Ovary (tissue), 9 donors: ENCODE results near the gene MED15. TPM values are rescaled to one million over a fixed set of nuclear protein-coding genes. Genes with fewer than 3 reads are reported as not detected.

Experiments used
- DNase-seq, 5 donors: peaks; one replicate each; pipeline ENCODE4 v3.0.0-alpha.2; 2019 to 2020
- H3K27ac ChIP-seq, 2 donors: fragments of 200-600 bp; one replicate each; pipeline versions ENCODE4 v1.5.1 to v1.8.0; 2019 to 2022
- H3K27me3 ChIP-seq: fragments of 200-600 bp; one replicate; pipeline ENCODE4 v1.8.0; 2022
- H3K36me3 ChIP-seq: fragments of 200-600 bp; sonication (generic); one replicate; pipeline ENCODE4 v1.5.1; 2019
- H3K4me1 ChIP-seq: one replicate; pipeline ENCODE4 v1.8.1; 2013; ENCODE audit warnings: mild to moderate bottlenecking, moderate library complexity; ENCODE audit not compliant: insufficient read depth
- H3K4me3 ChIP-seq: fragments of 200-600 bp; sonication (generic); one replicate; pipeline ENCODE4 v1.5.1; 2017
- H3K9me3 ChIP-seq, 2 donors: fragments of 200-600 bp in 1 of 2; sonication (generic) in 1 of 2; one replicate each; pipeline versions ENCODE4 v1.5.1 to v1.8.1; 2013 to 2019; ENCODE audit warnings: mild to moderate bottlenecking in 1 of 2, moderate library complexity in 1 of 2
- EP300 ChIP-seq: sonication (generic); formaldehyde crosslinking; IDR thresholded peaks from one replicate; pipeline ENCODE4 v1.6.1; 2017; ENCODE audit warnings: antibody characterized with exemption
- POLR2A ChIP-seq: fragments of 450-650 bp; IDR thresholded peaks from one replicate; pipeline ENCODE4 v1.6.1; 2017; ENCODE audit warnings: antibody characterized with exemption, mild to moderate bottlenecking, moderate library complexity
- WGBS, 3 donors: extraction: QIAGEN DNeasy Blood & Tissue Kit in 1 of 3; methylation state at CpG; one replicate each; pipeline versions ENCODE4 v1.1.5 to v1.1.7; 2013 to 2017; 5-methylcytosine and 5-hydroxymethylcytosine counted together
- intact Hi-C, 4 donors: fragments of 100-400 bp; cut with DNase I; formaldehyde crosslinking; loops; one replicate each; pipeline versions ENCODE4 v1.11.0 to v1.15.1; 2022 to 2023
- polyA plus RNA-seq, 2 donors: library from polyadenylated mRNA; stranded (reverse); fragments of 200-250 nt in 1 of 2; fragments of 350-450 nt in 1 of 2; fragmentation: Illumina TruSeq in 1 of 2; extraction: RNeasy Lipid Tissue Mini Kit (QIAGEN cat#74804) in 1 of 2; gene quantifications; one replicate each; pipeline ENCODE4 v1.2.3, GENCODE V29; 2013 to 2014
- total RNA-seq, 7 donors: library from RNA; depleted of rRNA in 2 of 7; stranded (reverse); fragments of >200 nt in 2 of 7; fragmentation: NEBNext Ultra II Directional in 3 of 7; extraction: Animal tissue kit (Norgen Biotek cat#: 25700) in 3 of 7; gene quantifications; one replicate each; pipeline versions ENCODE4 v1.1.0 to v1.2.4, GENCODE V29; 2016 to 2023
- TF ChIP-seq, protein P1 (sequence below), 3 donors: fragments of 450-650 bp in 2 of 3; fragments of 200-600 bp in 1 of 3; IDR thresholded peaks; one replicate each; pipeline versions ENCODE4 v1.5.1 to v1.8.0; 2016 to 2022; ENCODE audit warnings: antibody characterized with exemption in 3 of 3, mild to moderate bottlenecking in 1 of 3
- donor health status: DM: no; HTN: no; CAD: no; lungs with moderate emphysema.
- donor health status: DM: no; HTN: no; CAD: no.
- donor health status: Bipolar disorder and iron deficiency.
- donor health status: DM: yes; HTN: yes; CAD: no.
- donor health status: DM: no; HTN: no; CAD: no.
- donor health status: DM: yes; HTN: yes; CAD: no.

The MED15 gene
- total and polyA plus RNA-seq, 9 donors = 21.9 to 79.3 (median 68.3) TPM

DNA sequence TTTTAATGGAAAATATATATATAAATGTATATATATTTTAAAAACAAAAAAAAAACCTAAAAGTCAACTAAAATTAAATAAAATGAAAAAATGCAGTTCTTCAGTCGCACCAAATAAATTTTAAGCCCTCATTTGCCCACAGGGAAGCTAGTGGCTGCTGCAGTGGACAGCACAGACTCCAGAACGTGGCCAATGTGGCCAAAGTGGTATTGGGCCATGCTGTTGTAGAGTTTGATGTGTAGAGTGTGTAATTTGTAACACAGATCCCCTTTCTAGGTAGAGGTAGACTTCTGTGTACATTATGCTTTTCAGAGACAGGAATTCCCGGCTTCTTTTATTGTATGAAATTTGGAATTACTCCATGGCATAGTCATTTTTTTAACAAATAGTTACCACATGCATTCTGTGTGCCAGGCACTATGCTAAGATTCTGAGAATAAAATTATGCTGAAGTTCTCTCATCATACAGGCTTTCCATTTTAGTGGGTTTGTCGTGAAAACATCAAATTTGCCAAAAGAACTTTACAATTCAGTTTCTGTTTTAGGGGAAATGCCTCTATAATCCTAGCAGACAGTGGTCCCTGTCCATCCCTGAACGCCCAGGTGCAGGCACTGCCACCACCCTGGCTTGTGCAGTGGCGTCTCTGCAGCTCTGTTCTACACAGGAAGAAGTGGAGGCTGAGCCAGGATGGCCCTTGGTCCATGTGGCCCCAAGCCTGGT is 68.5 kb downstream of the MED15 start:
- intact Hi-C loops = loop anchor here in 2 of 4 donors (10.0 kb wide), 3 partner anchors 61 to 161 kb away; no protein-coding TSS in a partner anchor
- H3K27me3 ChIP-seq = no peaks in the 10 kb centered on the region
- H3K4me1 ChIP-seq = peaks cover 5% of the 10 kb centered on the region
- DNase-seq = no peak
- TF ChIP-seq POLR2A (no peak), EP300 (no peak)
- TF ChIP-seq, protein P1, sequence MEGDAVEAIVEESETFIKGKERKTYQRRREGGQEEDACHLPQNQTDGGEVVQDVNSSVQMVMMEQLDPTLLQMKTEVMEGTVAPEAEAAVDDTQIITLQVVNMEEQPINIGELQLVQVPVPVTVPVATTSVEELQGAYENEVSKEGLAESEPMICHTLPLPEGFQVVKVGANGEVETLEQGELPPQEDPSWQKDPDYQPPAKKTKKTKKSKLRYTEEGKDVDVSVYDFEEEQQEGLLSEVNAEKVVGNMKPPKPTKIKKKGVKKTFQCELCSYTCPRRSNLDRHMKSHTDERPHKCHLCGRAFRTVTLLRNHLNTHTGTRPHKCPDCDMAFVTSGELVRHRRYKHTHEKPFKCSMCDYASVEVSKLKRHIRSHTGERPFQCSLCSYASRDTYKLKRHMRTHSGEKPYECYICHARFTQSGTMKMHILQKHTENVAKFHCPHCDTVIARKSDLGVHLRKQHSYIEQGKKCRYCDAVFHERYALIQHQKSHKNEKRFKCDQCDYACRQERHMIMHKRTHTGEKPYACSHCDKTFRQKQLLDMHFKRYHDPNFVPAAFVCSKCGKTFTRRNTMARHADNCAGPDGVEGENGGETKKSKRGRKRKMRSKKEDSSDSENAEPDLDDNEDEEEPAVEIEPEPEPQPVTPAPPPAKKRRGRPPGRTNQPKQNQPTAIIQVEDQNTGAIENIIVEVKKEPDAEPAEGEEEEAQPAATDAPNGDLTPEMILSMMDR (IDR thresholded peaks at IDR 0.05) = no peak
- H3K4me3 ChIP-seq = no peak overlapping the region
- H3K36me3 ChIP-seq = no peaks in the 10 kb centered on the region
- no peak overlapping the region for H3K27ac ChIP-seq
- no peaks in the 10 kb centered on the region for H3K9me3 ChIP-seq
- WGBS, 3 donors = 91 to 94% (median 91%) methylated on average over 6 of the region's 6 CpGs

DNA sequence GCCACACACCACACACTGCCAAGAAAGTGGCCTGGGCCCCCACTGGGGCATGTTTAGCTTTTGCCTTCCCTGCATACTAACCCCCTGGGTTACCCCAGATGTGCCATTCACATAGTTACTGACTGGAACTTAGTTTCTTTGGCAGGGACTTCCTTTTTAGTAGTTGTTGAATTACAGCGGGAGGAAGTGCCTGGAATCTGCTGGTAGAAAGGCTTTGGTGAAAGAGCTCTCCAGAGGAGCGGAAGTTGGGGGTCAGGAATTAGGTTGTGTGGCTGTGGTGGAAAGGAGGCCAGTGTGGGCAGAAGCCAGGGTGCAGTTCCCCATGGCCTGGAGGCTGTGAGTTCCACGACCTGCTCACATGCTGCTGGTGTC is 69.0 kb downstream of the MED15 start:
- WGBS, 3 donors = 88 to 92% (median 91%) methylated on average over 3 of the region's 3 CpGs
- intact Hi-C loops = loop anchor here in 2 of 4 donors (10.0 kb wide), 3 partner anchors 62 to 162 kb away; no protein-coding TSS in a partner anchor

DNA sequence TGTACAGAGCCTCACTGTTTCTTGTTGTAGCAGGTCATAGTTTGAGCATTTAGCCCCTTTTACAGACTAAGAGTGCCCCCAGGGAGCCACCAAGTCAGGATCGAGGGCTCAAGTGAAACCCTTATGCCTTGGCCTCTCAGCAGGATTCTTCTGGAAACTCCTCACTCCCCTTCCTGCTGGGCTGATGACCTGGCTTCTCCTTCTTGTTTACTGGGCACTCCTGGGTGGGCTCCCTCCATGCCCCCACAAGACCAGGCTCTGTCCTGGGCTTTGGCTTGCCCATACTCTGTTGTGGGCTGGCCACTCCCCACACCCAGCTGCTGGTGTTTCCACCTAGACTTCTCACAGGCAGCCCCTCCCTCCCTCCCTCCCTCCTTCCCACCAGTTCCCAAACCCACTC is 69.6 kb downstream of the MED15 start:
- no peaks in the 10 kb centered on the region for H3K36me3 ChIP-seq
- TF ChIP-seq, protein P1 (IDR thresholded peaks at IDR 0.05) = no peak
- TF ChIP-seq POLR2A = no peak
- no peak for TF ChIP-seq EP300
- H3K27me3 ChIP-seq = no peaks in the 10 kb centered on the region
- H3K9me3 ChIP-seq = no peaks in the 10 kb centered on the region
- H3K27ac ChIP-seq = no peak overlapping the region
- WGBS, 3 donors = 65 to 79% (median 69%) methylated on average over 1 of the region's 1 CpG
- intact Hi-C loops = loop anchor here in 2 of 4 donors (10.0 kb wide), 3 partner anchors 62 to 162 kb away; no protein-coding TSS in a partner anchor
- peaks cover 5% of the 10 kb centered on the region for H3K4me1 ChIP-seq
- no peak for DNase-seq
- H3K4me3 ChIP-seq = no peak overlapping the region

More for the DNA sequence above, 69.0 kb downstream of the MED15 start:
- Histone ChIP-seq H3K9me3 (no peaks in the 10 kb centered on the region), H3K27ac (no peak overlapping the region), H3K4me1 (peaks cover 5% of the 10 kb centered on the region), H3K36me3 (no peaks in the 10 kb centered on the region), H3K27me3 (no peaks in the 10 kb centered on the region), H3K4me3 (no peak overlapping the region)
- no peak for TF ChIP-seq POLR2A
- TF ChIP-seq EP300 = no peak
- TF ChIP-seq, protein P1 (IDR thresholded peaks at IDR 0.05) = no peak
- DNase-seq = no peak

DNA sequence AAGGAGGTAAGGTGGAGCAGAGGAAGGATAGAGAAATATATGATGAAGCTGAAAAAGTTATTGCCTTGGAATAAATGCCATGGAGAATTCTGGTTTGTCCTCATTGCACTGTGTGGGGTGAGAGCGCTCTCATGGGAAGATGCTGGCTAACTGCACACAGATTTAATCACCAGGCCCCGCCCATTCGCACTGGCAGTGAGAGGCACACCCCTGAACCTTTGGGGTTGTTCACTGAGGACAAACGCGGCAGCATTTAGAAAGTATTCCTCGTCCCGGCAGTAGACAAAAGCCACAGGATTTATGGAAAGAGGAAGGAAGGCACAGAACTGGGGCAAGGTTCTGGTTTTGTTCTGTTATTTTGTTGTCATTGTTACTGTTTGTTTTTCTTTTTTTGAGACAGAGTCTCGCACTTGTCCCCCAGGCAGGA is 70.2 kb downstream of the MED15 start:
- H3K4me3 ChIP-seq = no peak overlapping the region
- intact Hi-C loops = loop anchor here in 2 of 4 donors (10.0 kb wide), 3 partner anchors 63 to 163 kb away; no protein-coding TSS in a partner anchor
- H3K27me3 ChIP-seq = no peaks in the 10 kb centered on the region
- TF ChIP-seq EP300 = no peak
- TF ChIP-seq POLR2A = no peak
- TF ChIP-seq, protein P1 (IDR thresholded peaks at IDR 0.05) = no peak
- 89 to 91% (median 91%) methylated on average over 8 of the region's 8 CpGs for WGBS, 3 donors
- no peaks in the 10 kb centered on the region for H3K36me3 ChIP-seq
- peaks cover 5% of the 10 kb centered on the region for H3K4me1 ChIP-seq
- no peak for DNase-seq
- H3K27ac ChIP-seq = no peak overlapping the region
- no peaks in the 10 kb centered on the region for H3K9me3 ChIP-seq
